K562 (cell line): ENCODE data around the gene CNGB1. TPM values are rescaled to one million over a fixed set of nuclear protein-coding genes. Genes with fewer than 3 reads are reported as not detected.

Experiments used
- ATAC-seq: fragments of 200-7000 bp; cut with Tn5 transposase; 3 replicates; pipeline ENCODE4 v1.9.1; 2020; ENCODE audit warnings: moderate library complexity
- BruUV-seq: library from RNA; stranded (reverse); fragments of 400-500 nt; replicated peaks from 2 replicates; lab custom pipeline; 2021; lab: Mats Ljungman, UMichigan
- CTCF ChIA-PET: fragments of 300-600 bp; formaldehyde crosslinking; extraction: SDS; loops from one replicate; lab custom pipeline; 2021; ENCODE audit warnings: low intra/inter-chr PET ratio; lab: Yijun Ruan, JAX
- POLR2A ChIA-PET: fragments of 300-600, 350-650 bp; sonication (Branson Sonifier 250); formaldehyde crosslinking; extraction: SDS; loops from one replicate; lab custom pipeline; 2021; ENCODE audit warnings: antibody characterized with exemption, inconsistent platforms; lab: Yijun Ruan, JAX
- DNase-seq, 4 experiments: peaks; one replicate each; pipeline versions ENCODE4 v3.0.0 to v3.0.0-alpha.2; 2011 to 2018; ENCODE audit warnings: low spot score in 3 of 4, mixed read lengths in 3 of 4; ENCODE audit errors: extremely low read depth in 1 of 4
- FAIRE-seq: peaks from 2 replicates; lab custom pipeline; 2011; peaks lifted over from hg19 to GRCh38; lab: Jason Lieb, UNC
- H2AFZ ChIP-seq: 2 replicates; pipeline ENCODE4 v1.6.0; 2011; ENCODE audit warnings: low read depth, low read length, control low read depth, inconsistent platforms
- H3K27ac ChIP-seq: fragments of 200-600 bp; 3 replicates; pipeline ENCODE4 v1.8.0; 2011; ENCODE audit warnings: low read depth, mild to moderate bottlenecking, control low read depth, inconsistent platforms, low read length, moderate library complexity, mixed read lengths; ENCODE audit errors: extremely low read depth
- H3K27me3 ChIP-seq, 2 experiments: fragments of 300-600 bp in 1 of 2; 2 replicates in 1 of 2; 3 replicates in 1 of 2; pipeline versions ENCODE4 v1.6.0 to v1.8.0; 2011; ENCODE audit warnings: inconsistent platforms in 2 of 2, low read length in 2 of 2, mild to moderate bottlenecking in 1 of 2, mixed read lengths in 1 of 2, moderate library complexity in 1 of 2; ENCODE audit not compliant: control insufficient read depth in 2 of 2, insufficient read depth in 2 of 2
- H3K36me3 ChIP-seq: fragments of 300-600 bp; 3 replicates; pipeline ENCODE4 v1.8.0; 2011; ENCODE audit warnings: mild to moderate bottlenecking, low read length, inconsistent platforms; ENCODE audit not compliant: control insufficient read depth, insufficient read depth
- H3K4me1 ChIP-seq, 2 experiments: fragments of 200-600 bp in 1 of 2; replicated peaks in 1 of 2; 2 replicates in 1 of 2; 3 replicates in 1 of 2; pipeline versions ENCODE4 v1.5.1 to v1.8.0; 2011; ENCODE audit warnings: inconsistent platforms in 2 of 2, low read length in 2 of 2, mild to moderate bottlenecking in 1 of 2, mixed read lengths in 1 of 2, moderate library complexity in 1 of 2; ENCODE audit not compliant: control insufficient read depth in 2 of 2, insufficient read depth in 2 of 2
- H3K4me2 ChIP-seq: 2 replicates; pipeline ENCODE4 v1.6.1; 2011; ENCODE audit warnings: low read length, control low read depth, inconsistent platforms, mixed read lengths; ENCODE audit not compliant: insufficient read depth
- H3K4me3 ChIP-seq: fragments of 200-600 bp; sonication (generic), shearing (Covaris generic); 2 replicates; pipeline ENCODE4 v1.5.1; 2016; ENCODE audit warnings: control low read depth, inconsistent platforms
- H3K79me2 ChIP-seq: fragments of 200-600 bp; 3 replicates; pipeline ENCODE4 v1.8.0; 2011; ENCODE audit warnings: low read length, inconsistent platforms; ENCODE audit not compliant: control insufficient read depth, insufficient read depth
- H3K9ac ChIP-seq, 2 experiments: 2 replicates each; pipeline versions ENCODE4 v1.6.0 to v1.6.1; 2011; ENCODE audit warnings: low read depth in 2 of 2, low read length in 2 of 2, control low read depth in 1 of 2, inconsistent platforms in 1 of 2, mild to moderate bottlenecking in 1 of 2, mixed read lengths in 1 of 2; ENCODE audit not compliant: insufficient read depth in 1 of 2
- H3K9me1 ChIP-seq: one replicate; pipeline ENCODE4 v1.6.0; 2011; ENCODE audit warnings: inconsistent platforms, mild to moderate bottlenecking, low read length, moderate library complexity; ENCODE audit not compliant: control insufficient read depth, insufficient read depth
- H3K9me3 ChIP-seq: replicated peaks from 2 replicates; pipeline ENCODE4 v1.5.1; 2011; ENCODE audit warnings: low read depth, low read length, inconsistent platforms; ENCODE audit not compliant: control insufficient read depth, insufficient read depth
- H4K20me1 ChIP-seq: replicated peaks from 2 replicates; pipeline ENCODE4 v1.6.1; 2011; ENCODE audit warnings: low read length, inconsistent platforms, mixed read lengths; ENCODE audit not compliant: control insufficient read depth, insufficient read depth
- C11orf30 ChIP-seq: fragments of 450-650 bp; IDR thresholded peaks from 2 replicates; pipeline ENCODE4 v1.6.1; 2016; ENCODE audit warnings: low read depth, mild to moderate bottlenecking
- FOXA1 ChIP-seq: fragments of 450-650 bp; IDR thresholded peaks from 2 replicates; pipeline ENCODE4 v1.6.1; 2016; ENCODE audit warnings: mild to moderate bottlenecking, borderline replicate concordance
- SNIP1 ChIP-seq: fragments of 450-650 bp; IDR thresholded peaks from 2 replicates; pipeline ENCODE4 v1.7.1; 2017; ENCODE audit warnings: low read depth, mild to moderate bottlenecking
- ZNF121 ChIP-seq: sonication (generic); formaldehyde crosslinking; conservative IDR thresholded peaks from 2 replicates; pipeline ENCODE4 v1.8.0; 2022; ENCODE audit warnings: missing genetic modification reagents
- WGBS: fragments of 100-300 bp; shearing (Covaris generic); methylation state at CpG from one replicate; pipeline ENCODE4 v1.1.6; 2016; ENCODE audit warnings: low coverage, mixed read lengths; ENCODE audit not compliant: insufficient coverage; ENCODE audit errors: missing lambda C conversion rate; 5-methylcytosine and 5-hydroxymethylcytosine counted together
- in situ Hi-C: fragments of 300-500 bp; cut with MboI; formaldehyde crosslinking; loops from 4 replicates; pipeline ENCODE4 v1.15.0; 2018; ENCODE audit warnings: inconsistent platforms, mixed read lengths
- intact Hi-C: fragments of 100-400 bp; cut with micrococcal nuclease; formaldehyde crosslinking; loops from 2 replicates; pipeline ENCODE4 v1.14.2; 2022
- polyA plus RNA-seq, 8 experiments: library from polyadenylated mRNA; depleted of rRNA in 4 of 8; stranded (reverse) in 5 of 8; unstranded in 3 of 8; fragments of >200 nt; fragmentation: Nextera tagmentation in 2 of 8; fragmentation: Illumina TruSeq in 1 of 8; extraction: Ambion mirVana in 2 of 8; extraction: Trizol in 1 of 8; gene quantifications; 2 replicates each; pipeline versions ENCODE4 v1.2.1 to v1.2.3, GENCODE V29; 2011 to 2014; ENCODE audit warnings: inconsistent platforms in 1 of 8, missing spikeins in 1 of 8
- total RNA-seq, 7 experiments: library from RNA; depleted of rRNA in 6 of 7; stranded (reverse); fragments of >200 nt in 6 of 7; fragmentation: Illumina TruSeq in 2 of 7; extraction: Trizol in 2 of 7; gene quantifications; 2 replicates each; pipeline versions ENCODE4 v1.2.1 to v1.2.3, GENCODE V29; 2011 to 2021; ENCODE audit warnings: low replicate concordance in 1 of 7

The CNGB1 gene
- total and polyA plus RNA-seq, 9 of the 15 experiments (the other 6 are each of a cell fraction or from before 2014, with no cell fraction given): not detected

DNA sequence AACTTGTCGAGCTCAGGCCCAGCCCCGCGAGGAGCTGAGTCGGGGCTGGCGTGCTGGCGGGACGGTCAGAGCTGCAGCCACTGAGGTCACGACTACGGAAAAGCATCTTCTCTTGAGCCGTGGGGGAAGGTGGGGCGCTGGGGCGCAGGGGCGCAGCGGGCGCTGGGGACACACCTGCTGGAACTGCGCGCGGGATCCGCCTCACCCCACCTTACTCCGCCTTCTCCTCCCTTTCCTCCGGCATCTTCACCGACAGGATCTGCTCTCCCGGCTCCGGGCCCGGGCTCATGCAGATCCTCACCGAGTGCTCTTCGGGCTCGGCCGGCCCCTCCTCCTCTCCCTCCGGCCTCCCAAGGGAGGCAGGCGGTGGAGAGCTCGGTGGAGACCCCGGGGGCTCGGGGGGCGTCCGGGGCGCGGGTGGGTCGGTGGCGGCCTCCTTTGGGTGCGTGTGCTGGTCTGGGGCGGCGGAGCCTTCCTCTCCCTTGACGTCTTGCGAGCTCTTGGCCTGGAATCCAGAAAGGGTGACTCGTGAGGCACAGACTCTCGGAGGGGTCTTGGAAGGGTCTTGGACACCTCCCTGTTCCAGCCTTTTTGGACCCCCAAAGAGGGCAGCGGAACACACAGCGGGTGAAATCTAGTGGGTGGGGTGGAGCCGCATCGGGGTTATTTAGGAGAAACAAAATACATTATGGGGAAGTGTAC, 86.8 kb downstream of the CNGB1 start:
- Histone ChIP-seq H2AFZ (no peak overlapping the region), H3K79me2 (no peaks in the 10 kb centered on the region), H3K9me3 (no peaks in the 10 kb centered on the region), H3K4me3 (no peak overlapping the region), H3K4me2 (no peak overlapping the region), H3K36me3 (no peaks in the 10 kb centered on the region), H3K27me3 (peaks cover 52 to 56% of the 10 kb centered on the region in 2 experiments), H3K9me1 (no peaks in the 10 kb centered on the region), H3K27ac (no peak overlapping the region), H3K9ac (no peak overlapping the region), H3K4me1 (peaks cover 0 to 7% of the 10 kb centered on the region in 2 experiments; a peak in 1 of 5 replicates), H4K20me1 (no peaks in the 10 kb centered on the region; the same call in 1 of the 2 replicates)
- in situ Hi-C loops (no loop called here), intact Hi-C loops (no loop called here)
- ChIA-PET POLR2A (interaction anchor here (0.7 kb wide), 1 partner anchor 21 kb away, joined by 3 read pairs; no protein-coding TSS in a partner anchor), CTCF (interaction anchor here (0.7 kb wide), 1 partner anchor 77 kb away, joined by 3 read pairs; no protein-coding TSS in a partner anchor)
- FAIRE-seq (no peak), ATAC-seq (peak; percentile 33; the same call in 1 of the 3 replicates), DNase-seq (no peak)
- TF ChIP-seq FOXA1 (no peak), SNIP1 (no peak)
- no TSS peak for BruUV-seq
- WGBS: 1% methylated on average over 23 of the region's 51 CpGs

DNA sequence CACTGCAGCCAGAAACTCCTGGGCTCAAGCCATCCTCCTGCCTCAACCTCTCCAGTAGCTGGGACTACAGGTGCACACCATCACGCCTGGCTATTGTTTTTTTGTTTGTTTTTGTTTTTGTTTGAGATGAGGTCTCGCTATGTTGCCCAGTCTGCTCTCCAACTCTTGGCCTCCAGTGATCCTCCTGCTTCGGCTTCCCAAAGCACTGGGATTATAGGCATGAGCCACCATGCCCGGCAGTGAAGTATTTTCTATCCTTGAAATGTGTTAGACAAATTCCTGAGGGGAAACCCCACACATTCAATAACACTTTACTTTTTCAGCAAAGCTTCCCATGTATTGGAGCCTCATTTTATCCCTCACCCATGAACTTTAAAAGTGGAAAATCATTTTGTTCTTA, 87.4 kb downstream of the CNGB1 start:
- no peaks in the 10 kb centered on the region for H3K9me1 ChIP-seq
- no peaks in the 10 kb centered on the region for H3K9me3 ChIP-seq
- FAIRE-seq (no peak), DNase-seq (no peak), ATAC-seq (no peak)
- H3K4me1 ChIP-seq: peaks cover 0 to 7% of the 10 kb centered on the region in 2 experiments; a peak in 1 of 5 replicates
- no peaks in the 10 kb centered on the region for H3K36me3 ChIP-seq
- ChIA-PET CTCF (interaction anchor here (0.7 kb wide), 1 partner anchor 76 kb away, joined by 3 read pairs; no protein-coding TSS in a partner anchor), POLR2A (interaction anchor here (0.7 kb wide), 1 partner anchor 44 kb away, joined by 3 read pairs; no protein-coding TSS in a partner anchor)
- BruUV-seq: no TSS peak
- no peaks in the 10 kb centered on the region for H3K79me2 ChIP-seq
- WGBS: 0% methylated on average over 4 of the region's 4 CpGs
- in situ Hi-C loops: no loop called here
- H4K20me1 ChIP-seq: peaks cover 3% of the 10 kb centered on the region; the same call in 1 of the 2 replicates
- H3K9ac ChIP-seq: no peak overlapping the region
- intact Hi-C loops: no loop called here
- 0 out of 2 replicates have a peak, but pooled peaks have one; percentile 11 for TF ChIP-seq ZNF121 (CRISPR knock-in tag)
- TF ChIP-seq C11orf30: no peak
- H3K4me2 ChIP-seq: no peak overlapping the region
- H2AFZ ChIP-seq: no peak overlapping the region
- H3K27me3 ChIP-seq: peaks cover 50 to 55% of the 10 kb centered on the region in 2 experiments
- H3K27ac ChIP-seq: no peak overlapping the region
- H3K4me3 ChIP-seq: no peak overlapping the region
